CD4-positive, alpha-beta T cell treated with Interleukin-4 for 4 hours (primary cell): ENCODE data around the gene ERCC6.

Experiments
- DNase-seq: peaks from one replicate; pipeline ENCODE4 v3.0.0-alpha.2; 2020

The ERCC6 gene

GRCh38 chr10:49538381-49539319 lies at the start of gene ERCC6:
Gene ERCC6, minus strand, starts transcription at chr10:49539121.
- DNase-seq = peak; percentile 97

- DNase-seq = no peak
These were observed 49.1 kb upstream of the ERCC6 start for GRCh38 chr10:49587981-49588380.

- no peak for DNase-seq
These were observed 46.5 kb upstream of the ERCC6 start for GRCh38 chr10:49585387-49585786.

- no peak for DNase-seq
These were observed 40.7 kb upstream of the ERCC6 start for GRCh38 chr10:49579621-49580020.

- no peak for DNase-seq
These were observed 39.5 kb upstream of the ERCC6 start for GRCh38 chr10:49578392-49578791.

GRCh38 chr10:49577182-49577925 lies 38.4 kb upstream of the ERCC6 start:
- no peak for DNase-seq

GRCh38 chr10:49575489-49576072 lies 36.7 kb upstream of the ERCC6 start:
- no peak for DNase-seq

- DNase-seq = no peak
These were observed 33.7 kb upstream of the ERCC6 start for GRCh38 chr10:49572594-49573114.

- DNase-seq = no peak
These were observed 32.5 kb upstream of the ERCC6 start for GRCh38 chr10:49571388-49571787.

GRCh38 chr10:49569031-49569631 lies 30.2 kb upstream of the ERCC6 start:
- DNase-seq = no peak

GRCh38 chr10:49568235-49568634 lies 29.3 kb upstream of the ERCC6 start:
- no peak for DNase-seq

GRCh38 chr10:49567810-49568209 lies 28.9 kb upstream of the ERCC6 start:
- no peak for DNase-seq

- DNase-seq = no peak
These were observed 25.6 kb upstream of the ERCC6 start for GRCh38 chr10:49564461-49565009.

GRCh38 chr10:49562893-49563292 lies 24.0 kb upstream of the ERCC6 start:
- no peak for DNase-seq

- DNase-seq = no peak
These were observed 21.6 kb upstream of the ERCC6 start for GRCh38 chr10:49560526-49560925.

- no peak for DNase-seq
These were observed 20.6 kb upstream of the ERCC6 start for GRCh38 chr10:49559476-49559875.

- no peak for DNase-seq
These were observed 19.3 kb upstream of the ERCC6 start for GRCh38 chr10:49558190-49558589.

- no peak for DNase-seq
These were observed 18.8 kb upstream of the ERCC6 start for GRCh38 chr10:49557681-49558080.

- DNase-seq = no peak
These were observed 17.8 kb upstream of the ERCC6 start for GRCh38 chr10:49556723-49557122.

GRCh38 chr10:49552277-49552676 lies 13.4 kb upstream of the ERCC6 start:
- DNase-seq = no peak

- DNase-seq = no peak
These were observed 11.6 kb upstream of the ERCC6 start for GRCh38 chr10:49550563-49550962.

GRCh38 chr10:49549640-49550346 lies 10.9 kb upstream of the ERCC6 start:
- no peak for DNase-seq
